Mesothelial cell of epicardium (in vitro differentiated cells): ENCODE measurements around the gene DHRSX. TPM values are rescaled to one million over a fixed set of nuclear protein-coding genes. Genes with fewer than 3 reads are reported as not detected.
"Not testable (repeated sequence)": the region's sequence is repeated elsewhere in the genome, so short reads cannot be mapped to it uniquely, and the experiment has no call there.

Experiments used
- DNase-seq, 2 experiments: peaks; one replicate each; pipeline ENCODE4 v3.0.0; 2021; ENCODE audit warnings: low spot score in 2 of 2; ENCODE audit not compliant: unreplicated experiment in 2 of 2
- H3K27ac Mint-ChIP-seq: 2 replicates; pipeline ENCODE4 v1.8.0; 2021; ENCODE audit warnings: mixed read lengths
- H3K27me3 Mint-ChIP-seq: 2 replicates; pipeline ENCODE4 v1.8.0; 2021; ENCODE audit warnings: low read depth, mixed read lengths
- H3K36me3 Mint-ChIP-seq: 2 replicates; pipeline ENCODE4 v1.8.0; 2021; ENCODE audit warnings: mixed read lengths
- H3K4me1 Mint-ChIP-seq: 2 replicates; pipeline ENCODE4 v1.8.0; 2021; ENCODE audit warnings: mixed read lengths
- H3K4me3 Mint-ChIP-seq: 2 replicates; pipeline ENCODE4 v1.8.0; 2021; ENCODE audit warnings: mild to moderate bottlenecking, moderate library complexity, mixed read lengths
- H3K9me3 Mint-ChIP-seq: 2 replicates; pipeline ENCODE4 v1.8.0; 2021; ENCODE audit warnings: mixed read lengths
- CTCF ChIP-seq: fragments of 200-600 bp; sonication (generic); IDR thresholded peaks from one replicate; pipeline ENCODE4 v1.5.0; 2021; ENCODE audit warnings: antibody characterized with exemption; ENCODE audit not compliant: unreplicated experiment
- total RNA-seq: library from RNA; stranded (reverse); gene quantifications from 3 replicates; pipeline ENCODE4 v1.2.1, GENCODE V29; 2021

DHRSX gene
- total RNA-seq, 1 donor from 2014 or later: 43.5 TPM

- H3K36me3 Mint-ChIP-seq: peaks cover 46% of the 10 kb centered on the region
- no peak for DNase-seq
- no peaks in the 10 kb centered on the region for H3K4me1 Mint-ChIP-seq
- TF ChIP-seq CTCF: no peak
- H3K9me3 Mint-ChIP-seq: peaks cover 27% of the 10 kb centered on the region
- H3K4me3 Mint-ChIP-seq: no peak overlapping the region
- H3K27ac Mint-ChIP-seq: no peak overlapping the region
- peaks cover 8% of the 10 kb centered on the region for H3K27me3 Mint-ChIP-seq
These were observed 216.2 kb downstream of the DHRSX start for GRCh38 chrX:2284601-2285000.

GRCh38 chrX:2284133-2284532 is 216.6 kb downstream of the DHRSX start:
- Mint-ChIP-seq H3K27me3 (peaks cover 8% of the 10 kb centered on the region), H3K27ac (no peak overlapping the region), H3K36me3 (peaks cover 46% of the 10 kb centered on the region), H3K9me3 (peaks cover 27% of the 10 kb centered on the region), H3K4me3 (no peak overlapping the region), H3K4me1 (no peaks in the 10 kb centered on the region)
- no peak for TF ChIP-seq CTCF
- no peak for DNase-seq

GRCh38 chrX:2283111-2283859 is 217.5 kb downstream of the DHRSX start:
- H3K27me3 Mint-ChIP-seq: peaks cover 8% of the 10 kb centered on the region
- H3K36me3 Mint-ChIP-seq: peaks cover 41% of the 10 kb centered on the region
- DNase-seq: no peak
- TF ChIP-seq CTCF: no peak
- no peak overlapping the region for H3K4me3 Mint-ChIP-seq
- H3K4me1 Mint-ChIP-seq: no peaks in the 10 kb centered on the region
- H3K9me3 Mint-ChIP-seq: peaks cover 27% of the 10 kb centered on the region
- H3K27ac Mint-ChIP-seq: no peak overlapping the region

GRCh38 chrX:2282490-2283090 is 218.2 kb downstream of the DHRSX start:
- H3K9me3 Mint-ChIP-seq: peaks cover 24% of the 10 kb centered on the region

GRCh38 chrX:2272337-2272736 is 228.4 kb downstream of the DHRSX start:
- H3K9me3 Mint-ChIP-seq: peaks cover 4% of the 10 kb centered on the region
- peaks cover 9% of the 10 kb centered on the region for H3K4me1 Mint-ChIP-seq
- DNase-seq: no peak
- H3K27ac Mint-ChIP-seq: peak overlapping the region; percentile 18
- H3K4me3 Mint-ChIP-seq: no peak overlapping the region
- peaks cover 30% of the 10 kb centered on the region for H3K36me3 Mint-ChIP-seq
- no peak for TF ChIP-seq CTCF
- no peaks in the 10 kb centered on the region for H3K27me3 Mint-ChIP-seq

More at GRCh38 chrX:2282490-2283090, 218.2 kb downstream of the DHRSX start:
- no peak for TF ChIP-seq CTCF
- no peaks in the 10 kb centered on the region for H3K4me1 Mint-ChIP-seq
- H3K4me3 Mint-ChIP-seq: no peak overlapping the region
- H3K27me3 Mint-ChIP-seq: peaks cover 8% of the 10 kb centered on the region
- no peak for DNase-seq
- H3K36me3 Mint-ChIP-seq: peaks cover 37% of the 10 kb centered on the region
- no peak overlapping the region for H3K27ac Mint-ChIP-seq

GRCh38 chrX:2271595-2271994 is 229.2 kb downstream of the DHRSX start:
- H3K27me3 Mint-ChIP-seq, H3K9me3 Mint-ChIP-seq, DNase-seq, H3K4me1 Mint-ChIP-seq, H3K4me3 Mint-ChIP-seq: not testable (repeated sequence)
- peaks cover 30% of the 10 kb centered on the region for H3K36me3 Mint-ChIP-seq
- peak overlapping the region; percentile 12 for H3K27ac Mint-ChIP-seq

GRCh38 chrX:2270783-2271182 is 230.0 kb downstream of the DHRSX start:
- not testable (repeated sequence) for H3K9me3 Mint-ChIP-seq, H3K27ac Mint-ChIP-seq, H3K4me1 Mint-ChIP-seq, DNase-seq, H3K27me3 Mint-ChIP-seq, H3K4me3 Mint-ChIP-seq
- H3K36me3 Mint-ChIP-seq: peaks cover 25% of the 10 kb centered on the region
